ENCODE data around the gene FGFBP2.

Gene FGFBP2

GRCh38 chr4:15963001-15963451, at the start of gene FGFBP2:
Gene FGFBP2, minus strand, starts transcription at chr4:15963175. Its CDS starts 46 bp downstream, at chr4:15963129.
- peak; percentile 64 to 69 for DNase-seq

- DNase-seq = no peak
These were observed 48.2 kb upstream of the FGFBP2 start for GRCh38 chr4:16011173-16011572.

GRCh38 chr4:16009153-16009552, 46.2 kb upstream of the FGFBP2 start:
- DNase-seq = no peak

- no peak for DNase-seq
These were observed 44.6 kb upstream of the FGFBP2 start for GRCh38 chr4:16007471-16008095.

- no peak for DNase-seq
These were observed 43.9 kb upstream of the FGFBP2 start for GRCh38 chr4:16006771-16007446.

- no peak for DNase-seq
These were observed 42.7 kb upstream of the FGFBP2 start for GRCh38 chr4:16005676-16006075.

- DNase-seq = peak; percentile 34 to 44
These were observed 38.5 kb upstream of the FGFBP2 start for GRCh38 chr4:16001484-16001858.

- DNase-seq = no peak
These were observed 37.9 kb upstream of the FGFBP2 start for GRCh38 chr4:16000708-16001483.

- no peak for DNase-seq
These were observed 33.8 kb upstream of the FGFBP2 start for GRCh38 chr4:15996773-15997172.

GRCh38 chr4:15995826-15996225, 32.9 kb upstream of the FGFBP2 start:
- DNase-seq = no peak

- DNase-seq = no peak
These were observed 29.2 kb upstream of the FGFBP2 start for GRCh38 chr4:15992167-15992485.

- no peak for DNase-seq
These were observed 27.8 kb upstream of the FGFBP2 start for GRCh38 chr4:15990570-15991285.

GRCh38 chr4:15989424-15989823, 26.4 kb upstream of the FGFBP2 start:
- DNase-seq = no peak

- DNase-seq = no peak
These were observed 25.2 kb upstream of the FGFBP2 start for GRCh38 chr4:15988222-15988621.

GRCh38 chr4:15986907-15987306, 23.9 kb upstream of the FGFBP2 start:
- DNase-seq = no peak

GRCh38 chr4:15983610-15984009, 20.6 kb upstream of the FGFBP2 start:
- DNase-seq = no peak

- DNase-seq = no peak
These were observed 20.0 kb upstream of the FGFBP2 start for GRCh38 chr4:15982842-15983524.

GRCh38 chr4:15976456-15977447, 13.8 kb upstream of the FGFBP2 start:
- no peak for DNase-seq

- no peak for DNase-seq
These were observed 8.3 kb upstream of the FGFBP2 start for GRCh38 chr4:15971068-15971801.

- DNase-seq = no peak
These were observed 5.8 kb upstream of the FGFBP2 start for GRCh38 chr4:15968551-15969300.
